Astrocyte (in vitro differentiated cells and primary cell): ENCODE measurements around the gene ZFHX3. TPM values are rescaled to one million over a fixed set of nuclear protein-coding genes. Genes with fewer than 3 reads are reported as not detected.

Experiments
- DNase-seq: peaks from one replicate; pipeline ENCODE4 v3.0.0-alpha.2; 2010; ENCODE audit warnings: low read depth
- FAIRE-seq: peaks from 2 replicates; lab custom pipeline; 2011; peaks lifted over from hg19 to GRCh38; lab: Jason Lieb, UNC
- H2AFZ ChIP-seq: 2 replicates; pipeline ENCODE4 v1.6.0; 2012; ENCODE audit warnings: low read depth, low read length, inconsistent platforms
- H3K27ac ChIP-seq: 2 replicates; pipeline ENCODE4 v1.5.1; 2011; ENCODE audit warnings: low read depth, low read length, inconsistent platforms
- H3K27me3 ChIP-seq: 2 replicates; pipeline ENCODE4 v1.6.0; 2011; ENCODE audit warnings: low read length, inconsistent platforms; ENCODE audit not compliant: insufficient read depth
- H3K36me3 ChIP-seq: 2 replicates; pipeline ENCODE4 v1.5.1; 2011; ENCODE audit warnings: low read length, inconsistent platforms; ENCODE audit not compliant: insufficient read depth
- H3K4me1 ChIP-seq: 2 replicates; pipeline ENCODE4 v1.5.1; 2011; ENCODE audit warnings: low read length, inconsistent platforms; ENCODE audit not compliant: insufficient read depth
- H3K4me2 ChIP-seq: 2 replicates; pipeline ENCODE4 v1.6.0; 2012; ENCODE audit warnings: low read length, inconsistent platforms
- H3K4me3 ChIP-seq: 2 replicates; pipeline ENCODE4 v1.5.1; 2011; ENCODE audit warnings: low read depth, mild to moderate bottlenecking, low read length, inconsistent platforms; ENCODE audit not compliant: insufficient read depth
- H3K79me2 ChIP-seq: 2 replicates; pipeline ENCODE4 v1.6.0; 2012; ENCODE audit warnings: mild to moderate bottlenecking, low read length, inconsistent platforms; ENCODE audit not compliant: insufficient read depth
- H3K9ac ChIP-seq: 2 replicates; pipeline ENCODE4 v1.6.0; 2012; ENCODE audit warnings: mild to moderate bottlenecking, low read length, inconsistent platforms
- H3K9me3 ChIP-seq: 2 replicates; pipeline ENCODE4 v1.5.1; 2012; ENCODE audit warnings: low read depth, mild to moderate bottlenecking, low read length, inconsistent platforms; ENCODE audit not compliant: insufficient read depth
- H4K20me1 ChIP-seq: 2 replicates; pipeline ENCODE4 v1.6.0; 2012; ENCODE audit warnings: low read length, inconsistent platforms; ENCODE audit not compliant: insufficient read depth
- H3K27ac Mint-ChIP-seq: one replicate; pipeline ENCODE4 v1.8.0; 2021; ENCODE audit warnings: mild to moderate bottlenecking, mixed read lengths; ENCODE audit not compliant: unreplicated experiment
- H3K27me3 Mint-ChIP-seq: one replicate; pipeline ENCODE4 v1.8.0; 2021; ENCODE audit warnings: low read depth, mixed read lengths; ENCODE audit not compliant: unreplicated experiment
- H3K36me3 Mint-ChIP-seq: one replicate; pipeline ENCODE4 v1.8.0; 2021; ENCODE audit warnings: low read depth, mixed read lengths; ENCODE audit not compliant: unreplicated experiment
- H3K4me1 Mint-ChIP-seq: one replicate; pipeline ENCODE4 v1.8.0; 2021; ENCODE audit warnings: low read depth, mixed read lengths; ENCODE audit not compliant: unreplicated experiment
- H3K4me3 Mint-ChIP-seq: one replicate; pipeline ENCODE4 v1.8.0; 2021; ENCODE audit warnings: mild to moderate bottlenecking, moderate library complexity, mixed read lengths; ENCODE audit not compliant: unreplicated experiment
- H3K9me3 Mint-ChIP-seq: one replicate; pipeline ENCODE4 v1.8.0; 2021; ENCODE audit warnings: mild to moderate bottlenecking, mixed read lengths; ENCODE audit not compliant: unreplicated experiment
- CTCF ChIP-seq: IDR thresholded peaks from 2 replicates; pipeline ENCODE4 v1.5.1; 2011; ENCODE audit warnings: low read depth, mild to moderate bottlenecking, inconsistent platforms, low read length, moderate library complexity; ENCODE audit not compliant: insufficient read depth
- EZH2 ChIP-seq: IDR thresholded peaks from 2 replicates; pipeline ENCODE4 v1.6.1; 2012; ENCODE audit warnings: mild to moderate bottlenecking, low read length, inconsistent platforms; ENCODE audit not compliant: insufficient read depth
- total RNA-seq: library from RNA; stranded (reverse); gene quantifications from 2 replicates; pipeline ENCODE4 v1.2.1, GENCODE V29; 2021

ZFHX3 gene
- total RNA-seq, 1 donor from 2014 or later: 19.7 TPM

- Mint-ChIP-seq H3K27me3 (peaks cover 19% of the 10 kb centered on the region), H3K4me3 (peak overlapping the region; percentile 76), H3K4me1 (peaks cover 29% of the 10 kb centered on the region), H3K27ac (peak overlapping the region; percentile 92), H3K36me3 (no peaks in the 10 kb centered on the region), H3K9me3 (no peaks in the 10 kb centered on the region)
- Histone ChIP-seq H4K20me1 (no peaks in the 10 kb centered on the region), H3K4me1 (peaks cover 49% of the 10 kb centered on the region), H3K27ac (peak overlapping the region; percentile 38), H3K4me2 (peak overlapping the region; percentile 75), H3K27me3 (no peaks in the 10 kb centered on the region), H3K79me2 (no peaks in the 10 kb centered on the region), H2AFZ (peak overlapping the region; percentile 54), H3K9ac (peak overlapping the region; percentile 53), H3K36me3 (no peaks in the 10 kb centered on the region), H3K4me3 (peak overlapping the region; percentile 27), H3K9me3 (no peaks in the 10 kb centered on the region)
- no peak for TF ChIP-seq CTCF
- no peak for TF ChIP-seq EZH2
- DNase-seq: peak; percentile 56
- no peak for FAIRE-seq
These were observed 23.4 kb upstream of the ZFHX3 start for GRCh38 chr16:73071131-73071940.

DNA sequence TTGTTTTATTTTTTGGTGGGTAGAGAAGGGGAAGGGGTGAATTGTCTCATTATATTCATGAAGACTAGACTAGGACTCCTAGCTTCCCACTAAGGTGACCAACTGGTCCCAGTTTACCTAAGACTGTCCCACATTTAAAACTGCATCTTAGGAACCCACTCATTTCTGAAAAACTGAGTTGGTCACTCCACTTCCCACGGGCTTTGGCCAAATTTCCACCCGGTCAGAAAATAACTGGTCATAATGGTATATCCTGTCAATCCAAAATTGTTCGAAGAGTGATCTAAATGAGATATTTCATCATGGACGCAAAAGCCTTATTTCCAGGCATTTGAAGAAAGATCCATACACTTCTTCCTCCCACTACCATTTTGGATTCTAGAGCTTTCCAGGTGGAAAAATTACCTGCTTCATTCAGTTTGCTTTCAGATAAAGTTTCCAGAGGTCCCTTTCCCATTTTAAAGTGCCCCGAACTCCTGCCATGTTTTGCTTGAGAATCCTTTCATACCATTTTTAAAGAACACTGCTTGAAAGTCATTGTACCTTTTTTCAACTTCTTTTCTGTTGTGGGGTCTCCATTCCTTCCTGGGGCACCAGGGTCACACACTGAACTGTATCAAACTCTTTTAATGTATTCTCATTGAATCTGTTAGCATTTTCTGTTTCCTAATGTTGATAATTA is 21.8 kb upstream of the ZFHX3 start:
- Histone ChIP-seq H3K4me3 (no peak overlapping the region), H3K4me1 (peaks cover 65% of the 10 kb centered on the region), H3K27me3 (no peaks in the 10 kb centered on the region), H3K9me3 (no peaks in the 10 kb centered on the region), H3K79me2 (no peaks in the 10 kb centered on the region), H3K4me2 (peak overlapping the region; percentile 83), H4K20me1 (no peaks in the 10 kb centered on the region), H3K36me3 (no peaks in the 10 kb centered on the region), H2AFZ (no peak overlapping the region), H3K9ac (peak overlapping the region; percentile 66), H3K27ac (peak overlapping the region; percentile 99)
- FAIRE-seq (no peak), DNase-seq (no peak)
- Mint-ChIP-seq H3K36me3 (no peaks in the 10 kb centered on the region), H3K4me1 (peaks cover 33% of the 10 kb centered on the region), H3K4me3 (peak overlapping the region; percentile 80), H3K27ac (peak overlapping the region; percentile 90), H3K27me3 (peaks cover 25% of the 10 kb centered on the region), H3K9me3 (no peaks in the 10 kb centered on the region)
- TF ChIP-seq CTCF (no peak), EZH2 (no peak)
